ENCODE results near the gene TDRD3. TPM values are rescaled to one million over a fixed set of nuclear protein-coding genes. Genes with fewer than 3 reads are reported as not detected.
A peak's percentile ranks its signal among the peaks of the same experiment; 100 is the strongest.

Gene TDRD3
- total RNA-seq (42.2 TPM), polyA plus RNA-seq (ENCODE audit: insufficient read depth, low read depth, low replicate concordance) (14.9 TPM)
- long read RNA-seq, donor 1, partial matches to known transcripts, result 7 of 9 reads
- long read RNA-seq, donor 1, other reads (novel, unspliced or antisense), result 0 of 9 reads
- long read RNA-seq, donor 2, partial matches to known transcripts, result 5 of 5 reads
- long read RNA-seq, donor 2, other reads (novel, unspliced or antisense), result 0 of 5 reads
- long read RNA-seq, donor 3, partial matches to known transcripts, result 0 of 3 reads
- long read RNA-seq, donor 3, other reads (novel, unspliced or antisense), result 0 of 3 reads
- long read RNA-seq, donor 4, result 0 reads
- long read RNA-seq, donor 5, result 0 reads
- long read RNA-seq, donor 6, partial matches to known transcripts, result 7 of 9 reads
- long read RNA-seq, donor 6, other reads (novel, unspliced or antisense), result 0 of 9 reads
- long read RNA-seq, donor 7, partial matches to known transcripts, result 2 of 12 reads
- long read RNA-seq, donor 7, other reads (novel, unspliced or antisense), result 10 of 12 reads
- long read RNA-seq, donor 8, partial matches to known transcripts, result 0 of 2 reads
- long read RNA-seq, donor 8, other reads (novel, unspliced or antisense), result 0 of 2 reads
- long read RNA-seq, donor 9, result 0 reads
- long read RNA-seq, donor 10, partial matches to known transcripts, result 5 of 5 reads
- long read RNA-seq, donor 10, other reads (novel, unspliced or antisense), result 0 of 5 reads

DNA sequence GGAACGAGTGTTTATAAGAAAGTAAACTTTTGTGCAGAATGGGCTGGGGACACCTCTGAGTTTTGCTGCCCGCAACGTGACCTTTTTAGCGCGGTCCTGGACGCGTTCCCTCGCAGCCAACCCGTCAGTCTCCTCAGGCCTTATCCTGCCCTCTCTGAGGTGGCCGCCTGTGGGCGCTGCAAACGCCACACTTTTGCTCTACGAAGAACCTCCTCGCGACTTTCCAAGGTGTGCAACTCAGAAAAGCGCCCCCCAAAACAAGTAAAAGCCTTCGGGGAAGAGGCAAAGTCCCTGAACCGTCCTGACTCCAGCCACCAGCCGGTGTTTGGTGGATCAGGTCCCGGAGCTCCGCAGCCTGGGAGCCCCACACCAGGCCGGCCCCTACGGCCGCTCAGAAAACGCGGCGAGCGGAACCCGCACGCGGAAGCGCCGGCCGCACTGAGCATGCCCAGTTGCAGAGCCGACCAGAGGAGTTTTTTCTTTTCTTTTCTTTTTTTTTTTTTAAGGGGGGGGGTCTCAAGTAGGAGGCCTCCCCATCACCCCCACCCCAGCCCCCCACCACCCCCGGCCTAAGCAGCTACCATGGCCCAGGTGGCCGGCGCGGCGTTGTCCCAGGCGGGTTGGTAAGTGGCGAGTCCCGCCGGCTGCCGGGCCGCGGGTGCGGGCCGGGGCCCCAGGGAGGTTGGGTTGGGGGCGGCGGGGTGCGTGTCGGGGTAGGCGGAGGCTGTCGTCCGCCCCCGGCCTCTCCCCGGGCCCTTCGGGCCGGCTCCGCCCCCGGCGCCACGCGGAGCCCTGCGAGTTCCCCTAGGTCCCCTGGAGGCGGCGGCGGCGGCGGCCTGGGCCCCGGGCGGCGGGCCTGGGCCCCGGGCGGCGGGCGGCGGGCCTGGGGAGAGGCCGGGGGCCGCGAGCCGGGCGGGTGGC, at the start of gene TDRD3:
Gene TDRD3, plus strand, starts transcription at position 438 of the 921 bp plus-strand sequence. Its CDS starts 145 bp downstream, at position 583.
- peaks cover 0 to 10% (median 7%) of the 10 kb centered on the region in 3 donors for H3K4me1 ChIP-seq (ENCODE audit: control insufficient read depth in 2 of 3, insufficient read depth in 2 of 3, low read depth in 1 of 3, low read length in 3 of 3)
- peak within 1 kb of the TSS; percentile 97 to 98 for H3K27ac ChIP-seq (ENCODE audit: low read depth in 2 of 2, low read length in 2 of 2)
- no peaks in the 10 kb centered on the region for H3K36me3 ChIP-seq (ENCODE audit: control insufficient read depth in 2 of 3, insufficient read depth in 3 of 3, low read length in 3 of 3)
- TF ChIP-seq, protein P1, sequence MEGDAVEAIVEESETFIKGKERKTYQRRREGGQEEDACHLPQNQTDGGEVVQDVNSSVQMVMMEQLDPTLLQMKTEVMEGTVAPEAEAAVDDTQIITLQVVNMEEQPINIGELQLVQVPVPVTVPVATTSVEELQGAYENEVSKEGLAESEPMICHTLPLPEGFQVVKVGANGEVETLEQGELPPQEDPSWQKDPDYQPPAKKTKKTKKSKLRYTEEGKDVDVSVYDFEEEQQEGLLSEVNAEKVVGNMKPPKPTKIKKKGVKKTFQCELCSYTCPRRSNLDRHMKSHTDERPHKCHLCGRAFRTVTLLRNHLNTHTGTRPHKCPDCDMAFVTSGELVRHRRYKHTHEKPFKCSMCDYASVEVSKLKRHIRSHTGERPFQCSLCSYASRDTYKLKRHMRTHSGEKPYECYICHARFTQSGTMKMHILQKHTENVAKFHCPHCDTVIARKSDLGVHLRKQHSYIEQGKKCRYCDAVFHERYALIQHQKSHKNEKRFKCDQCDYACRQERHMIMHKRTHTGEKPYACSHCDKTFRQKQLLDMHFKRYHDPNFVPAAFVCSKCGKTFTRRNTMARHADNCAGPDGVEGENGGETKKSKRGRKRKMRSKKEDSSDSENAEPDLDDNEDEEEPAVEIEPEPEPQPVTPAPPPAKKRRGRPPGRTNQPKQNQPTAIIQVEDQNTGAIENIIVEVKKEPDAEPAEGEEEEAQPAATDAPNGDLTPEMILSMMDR (IDR thresholded peaks at IDR 0.05; ENCODE audit: borderline replicate concordance, extremely low read depth, insufficient read depth), result peak; percentile 37
- no peaks in the 10 kb centered on the region for H3K27me3 ChIP-seq (ENCODE audit: control insufficient read depth, insufficient read depth, low read length)
- intact Hi-C loops (cut with DNase I), result no loop called here
- peak within 1 kb of the TSS; percentile 84 to 99 (median 97) for H3K9ac ChIP-seq (ENCODE audit: low read length in 3 of 3)
- no peak for FAIRE-seq
- H3K4me3 ChIP-seq (ENCODE audit: low read length in 3 of 3), result peak within 1 kb of the TSS; percentile 81 to 97 (median 95)
- no peaks in the 10 kb centered on the region for H3K9me3 ChIP-seq (ENCODE audit: control insufficient read depth in 2 of 3, insufficient read depth in 1 of 3, low read length in 3 of 3)
- peak; percentile 91 to 95 (median 94) for DNase-seq

DNA sequence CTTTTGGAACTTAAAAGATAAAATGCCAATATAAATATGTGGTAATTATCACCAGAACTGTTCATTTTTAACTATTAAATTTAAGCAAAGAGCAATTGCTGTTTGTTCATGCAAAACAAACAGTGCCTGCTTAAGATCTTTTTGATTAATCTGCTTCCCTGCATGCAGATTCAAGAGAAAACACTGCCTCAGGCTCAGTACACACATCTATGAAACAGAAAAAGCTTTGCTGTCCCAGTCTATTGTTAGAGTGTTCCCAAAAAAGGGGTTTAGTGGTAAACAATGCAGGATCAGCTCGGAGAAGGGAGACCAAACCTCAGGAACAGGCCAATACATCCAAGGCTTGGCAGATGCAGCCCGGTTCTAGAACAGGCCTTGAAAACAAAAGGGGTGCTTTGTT, 49.3 kb upstream of the TDRD3 start:
- TF ChIP-seq, protein P1 (IDR thresholded peaks at IDR 0.05; ENCODE audit: borderline replicate concordance, extremely low read depth, insufficient read depth), result no peak
- intact Hi-C loops (cut with DNase I), result no loop called here
- FAIRE-seq, result no peak
- Histone ChIP-seq H3K36me3 (ENCODE audit: control insufficient read depth in 2 of 3, insufficient read depth in 3 of 3, low read length in 3 of 3) (no peaks in the 10 kb centered on the region), H3K9ac (ENCODE audit: low read length in 3 of 3) (no peak overlapping the region), H3K9me3 (ENCODE audit: control insufficient read depth in 2 of 3, insufficient read depth in 1 of 3, low read length in 3 of 3) (no peaks in the 10 kb centered on the region), H3K27ac (ENCODE audit: low read depth in 2 of 2, low read length in 2 of 2) (no peak overlapping the region), H3K4me3 (ENCODE audit: low read length in 3 of 3) (no peak overlapping the region), H3K27me3 (ENCODE audit: control insufficient read depth, insufficient read depth, low read length) (no peaks in the 10 kb centered on the region), H3K4me1 (ENCODE audit: control insufficient read depth in 2 of 3, insufficient read depth in 2 of 3, low read depth in 1 of 3, low read length in 3 of 3) (no peaks in the 10 kb centered on the region)
- DNase-seq, result no peak

DNA sequence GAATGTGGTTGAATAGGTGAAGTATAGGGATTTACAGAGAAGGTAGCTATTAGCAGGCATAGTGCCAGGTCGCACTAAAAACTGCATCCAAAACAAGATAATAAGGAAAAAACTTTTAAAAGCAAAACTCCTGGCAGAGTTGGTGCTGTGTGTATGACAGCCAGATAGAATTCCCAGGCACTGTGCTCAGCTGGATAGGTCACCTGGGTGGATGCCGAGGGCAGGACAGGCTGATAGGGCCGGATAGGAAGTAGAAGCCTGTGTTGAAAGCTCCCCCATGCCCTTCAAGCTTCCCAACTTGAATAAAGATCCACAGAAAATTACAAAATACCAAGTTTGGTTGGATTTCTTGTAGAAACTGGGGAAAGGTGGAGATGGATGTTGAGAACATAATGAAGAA, 48.9 kb upstream of the TDRD3 start:
- intact Hi-C loops (cut with DNase I), result no loop called here
- H3K9me3 ChIP-seq (ENCODE audit: control insufficient read depth in 2 of 3, insufficient read depth in 1 of 3, low read length in 3 of 3), result no peaks in the 10 kb centered on the region
- no peak overlapping the region for H3K9ac ChIP-seq (ENCODE audit: low read length in 3 of 3)
- TF ChIP-seq, protein P1 (IDR thresholded peaks at IDR 0.05; ENCODE audit: borderline replicate concordance, extremely low read depth, insufficient read depth), result no peak
- H3K4me1 ChIP-seq (ENCODE audit: control insufficient read depth in 2 of 3, insufficient read depth in 2 of 3, low read depth in 1 of 3, low read length in 3 of 3), result no peaks in the 10 kb centered on the region
- no peaks in the 10 kb centered on the region for H3K27me3 ChIP-seq (ENCODE audit: control insufficient read depth, insufficient read depth, low read length)
- DNase-seq, result no peak
- H3K4me3 ChIP-seq (ENCODE audit: low read length in 3 of 3), result no peak overlapping the region
- H3K36me3 ChIP-seq (ENCODE audit: control insufficient read depth in 2 of 3, insufficient read depth in 3 of 3, low read length in 3 of 3), result no peaks in the 10 kb centered on the region
- no peak overlapping the region for H3K27ac ChIP-seq (ENCODE audit: low read depth in 2 of 2, low read length in 2 of 2)
- FAIRE-seq, result no peak

Data from kidney (tissue), 22 donors.